ENCODE measurements around the gene TPI1. TPM values are rescaled to one million over a fixed set of nuclear protein-coding genes. Genes with fewer than 3 reads are reported as not detected.
A peak's percentile ranks its signal among the peaks of the same experiment; 100 is the strongest.

The TPI1 gene
- total and polyA plus RNA-seq, 2 of the 8 experiments (the other 6 are each of a cell fraction or from before 2014, with no cell fraction given) = 910 to 3,018 TPM

DNA sequence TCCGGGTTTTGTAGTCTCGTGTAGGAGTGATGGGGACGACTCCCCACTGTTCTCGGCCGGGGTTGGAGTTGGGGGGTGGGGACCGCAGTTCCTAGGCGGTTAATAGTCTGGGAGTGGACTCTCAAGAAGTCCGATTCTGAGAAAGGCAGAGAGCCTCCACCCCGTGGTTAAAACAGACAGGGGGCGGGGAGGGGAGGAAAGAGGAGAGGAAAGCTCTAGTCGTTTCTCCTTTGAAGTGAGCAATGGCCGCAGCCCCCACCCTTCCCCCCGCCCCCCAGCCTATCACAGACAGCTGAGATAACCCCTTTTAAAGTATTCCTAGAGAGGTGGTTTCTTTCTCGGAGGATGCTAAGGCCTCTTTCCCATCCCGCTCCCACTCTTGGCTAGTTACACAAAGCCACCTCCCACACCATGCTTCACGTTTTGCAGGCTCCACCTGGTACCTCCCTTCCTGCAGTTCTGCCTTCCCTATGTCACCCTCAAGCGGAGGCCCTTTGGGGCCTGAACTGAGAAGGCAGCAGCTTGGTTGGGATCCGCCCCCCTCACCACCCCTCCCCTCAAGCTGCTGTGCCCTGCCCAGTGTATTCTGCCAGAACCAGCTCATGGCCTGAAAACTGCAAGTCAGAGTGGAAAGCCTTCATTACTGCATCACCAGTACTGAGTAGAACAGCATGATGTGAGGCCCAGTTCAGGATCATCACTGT lies 14.5 kb upstream of the TPI1 start (continued):
- TF ChIP-seq, protein P1, sequence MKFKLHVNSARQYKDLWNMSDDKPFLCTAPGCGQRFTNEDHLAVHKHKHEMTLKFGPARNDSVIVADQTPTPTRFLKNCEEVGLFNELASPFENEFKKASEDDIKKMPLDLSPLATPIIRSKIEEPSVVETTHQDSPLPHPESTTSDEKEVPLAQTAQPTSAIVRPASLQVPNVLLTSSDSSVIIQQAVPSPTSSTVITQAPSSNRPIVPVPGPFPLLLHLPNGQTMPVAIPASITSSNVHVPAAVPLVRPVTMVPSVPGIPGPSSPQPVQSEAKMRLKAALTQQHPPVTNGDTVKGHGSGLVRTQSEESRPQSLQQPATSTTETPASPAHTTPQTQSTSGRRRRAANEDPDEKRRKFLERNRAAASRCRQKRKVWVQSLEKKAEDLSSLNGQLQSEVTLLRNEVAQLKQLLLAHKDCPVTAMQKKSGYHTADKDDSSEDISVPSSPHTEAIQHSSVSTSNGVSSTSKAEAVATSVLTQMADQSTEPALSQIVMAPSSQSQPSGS (IDR thresholded peaks at IDR 0.05; ENCODE audit: low read length) = no peak
- TF ChIP-seq, protein P2, sequence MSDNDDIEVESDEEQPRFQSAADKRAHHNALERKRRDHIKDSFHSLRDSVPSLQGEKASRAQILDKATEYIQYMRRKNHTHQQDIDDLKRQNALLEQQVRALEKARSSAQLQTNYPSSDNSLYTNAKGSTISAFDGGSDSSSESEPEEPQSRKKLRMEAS (IDR thresholded peaks at IDR 0.05) = no peak
- TF ChIP-seq SUZ12 (IDR thresholded peaks at IDR 0.05; ENCODE audit: low read length) = no peak
- TF ChIP-seq TAF1 (IDR thresholded peaks at IDR 0.05; ENCODE audit: low read depth, low read length) = 0 out of 2 replicates have a peak, but pooled peaks have one; percentile 18
- peak; percentile 70 for TF ChIP-seq YY1 (IDR thresholded peaks at IDR 0.05; ENCODE audit: low read depth, low read length)
- no peak for TF ChIP-seq RFX5 (IDR thresholded peaks at IDR 0.05; ENCODE audit: borderline replicate concordance, low read depth, low read length)
- no peak for TF ChIP-seq SRF (IDR thresholded peaks at IDR 0.05; ENCODE audit: low read depth, low read length)
- peak in 1 of 2 experiments; percentile 18; a peak in 1 of 4 replicates for TF ChIP-seq SIN3A (conservative IDR thresholded peaks at IDR 0.05 in 1 of 2, IDR thresholded peaks at IDR 0.05 in 1 of 2; ENCODE audit: low read depth in 1 of 2, low read length in 2 of 2)
- TF ChIP-seq TBP (IDR thresholded peaks at IDR 0.05; ENCODE audit: low read depth, low read length) = 0 out of 2 replicates have a peak, but pooled peaks have one; percentile 11
- TF ChIP-seq SP2 (IDR thresholded peaks at IDR 0.05; ENCODE audit: low read length) = no peak
- TF ChIP-seq RBBP5 (IDR thresholded peaks at IDR 0.05; ENCODE audit: borderline replicate concordance, low read depth, low read length) = no peak
- TF ChIP-seq SAP30 (IDR thresholded peaks at IDR 0.05; ENCODE audit: insufficient read depth, insufficient replicate concordance, low read length) = peak; percentile 30
- no peak for TF ChIP-seq CHD1 (IDR thresholded peaks at IDR 0.05; ENCODE audit: low read depth, low read length)
- TF ChIP-seq EGR1 (IDR thresholded peaks at IDR 0.05; ENCODE audit: borderline replicate concordance, low read depth, low read length) = peak; percentile 31; the same call in 1 of the 2 replicates
- TF ChIP-seq EZH2 (IDR thresholded peaks at IDR 0.05; ENCODE audit: low read depth, low read length, severe bottlenecking) = no peak
- TF ChIP-seq CEBPB (IDR thresholded peaks at IDR 0.05; ENCODE audit: low read depth, low read length) = no peak

Data from H1 (cell line).